Activated CD8-positive, alpha-beta memory T cell treated with anti-CD3 and anti-CD28 coated beads for 36 hours (primary cell): ENCODE results near the gene MIPEP. TPM values are rescaled to one million over a fixed set of nuclear protein-coding genes. Genes with fewer than 3 reads are reported as not detected.

Source experiments
- total RNA-seq, 2 experiments: library from RNA; stranded (reverse); gene quantifications; one replicate each; pipeline ENCODE4 v1.2.3, GENCODE V29; 2021

The MIPEP gene
- total RNA-seq, 2 experiments from 2014 or later = 19.8 to 20.7 TPM

Other genes with a start within 250 kb of the MIPEP start
- not detected for gene C1QTNF9B, start 8.1 kb upstream of the MIPEP start, total RNA-seq